CD4-positive, alpha-beta T cell treated with Interleukin-15 for 1 hour (primary cell): Measurements from ENCODE around the gene MYOZ1.
"Not testable (repeated sequence)": the region's sequence is repeated elsewhere in the genome, so short reads cannot be mapped to it uniquely, and the experiment has no call there.

ENCODE experiments used
- DNase-seq: peaks from one replicate; pipeline ENCODE4 v3.0.0-alpha.2; 2020

MYOZ1 gene, protein sequence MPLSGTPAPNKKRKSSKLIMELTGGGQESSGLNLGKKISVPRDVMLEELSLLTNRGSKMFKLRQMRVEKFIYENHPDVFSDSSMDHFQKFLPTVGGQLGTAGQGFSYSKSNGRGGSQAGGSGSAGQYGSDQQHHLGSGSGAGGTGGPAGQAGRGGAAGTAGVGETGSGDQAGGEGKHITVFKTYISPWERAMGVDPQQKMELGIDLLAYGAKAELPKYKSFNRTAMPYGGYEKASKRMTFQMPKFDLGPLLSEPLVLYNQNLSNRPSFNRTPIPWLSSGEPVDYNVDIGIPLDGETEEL

GRCh38 chr10:73641328-73642060, at the start of gene MYOZ1:
Gene MYOZ1 (minus strand): TSS chr10:73641474. CDS start chr10:73640017, 1,457 bp downstream.
- DNase-seq, result no peak

GRCh38 chr10:73690755-73691154, 49.5 kb upstream of the MYOZ1 start:
- not testable (repeated sequence) for DNase-seq

GRCh38 chr10:73689596-73689995, 48.3 kb upstream of the MYOZ1 start:
- DNase-seq, result not testable (repeated sequence)

- not testable (repeated sequence) for DNase-seq
Measured at GRCh38 chr10:73687641-73688040, 46.4 kb upstream of the MYOZ1 start.

DNA sequence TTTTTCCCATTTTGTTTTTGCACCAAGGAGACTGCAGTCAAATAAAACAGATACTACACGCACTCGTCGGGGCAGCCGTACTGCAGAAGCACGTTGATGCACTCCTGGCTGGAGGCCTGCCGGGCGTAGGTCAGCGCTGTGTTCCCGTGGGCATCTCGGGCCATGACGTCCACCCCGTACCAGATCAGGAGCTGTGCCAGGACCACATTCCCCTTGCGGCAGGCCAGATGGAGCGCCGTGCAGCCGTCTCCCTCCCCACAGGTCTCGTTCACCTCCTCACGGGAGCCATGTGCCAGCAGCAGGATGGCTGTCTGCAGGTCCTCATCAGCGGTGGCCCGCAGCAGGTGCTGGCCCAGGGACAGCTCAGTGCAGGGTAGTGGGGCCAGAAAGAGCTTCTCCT, 33.3 kb upstream of the MYOZ1 start:
- DNase-seq, result not testable (repeated sequence)

DNA sequence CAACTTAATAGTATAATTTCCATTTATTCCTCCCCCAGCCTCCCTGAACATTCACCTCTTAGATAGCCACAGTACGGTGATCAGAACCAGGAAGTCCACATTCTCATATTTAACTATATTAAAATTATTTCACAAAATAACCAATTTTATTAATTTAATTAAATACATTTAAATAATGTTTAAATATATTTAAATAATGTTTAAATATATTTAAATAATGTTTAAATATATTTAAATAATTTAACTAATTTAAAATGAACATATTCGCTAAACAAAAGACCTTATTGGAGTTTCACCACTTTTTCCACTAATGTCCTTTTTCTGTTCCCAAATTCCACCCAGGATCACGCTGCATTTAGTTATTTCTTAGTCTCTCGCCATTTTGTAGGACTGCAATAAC, 27.1 kb upstream of the MYOZ1 start:
- not testable (repeated sequence) for DNase-seq

- DNase-seq, result not testable (repeated sequence)
Measured at GRCh38 chr10:73666153-73666809, 25.0 kb upstream of the MYOZ1 start.

GRCh38 chr10:73665581-73665980, 24.3 kb upstream of the MYOZ1 start:
- DNase-seq, result not testable (repeated sequence)

- not testable (repeated sequence) for DNase-seq
Measured at GRCh38 chr10:73664156-73665040, 23.1 kb upstream of the MYOZ1 start.

DNA sequence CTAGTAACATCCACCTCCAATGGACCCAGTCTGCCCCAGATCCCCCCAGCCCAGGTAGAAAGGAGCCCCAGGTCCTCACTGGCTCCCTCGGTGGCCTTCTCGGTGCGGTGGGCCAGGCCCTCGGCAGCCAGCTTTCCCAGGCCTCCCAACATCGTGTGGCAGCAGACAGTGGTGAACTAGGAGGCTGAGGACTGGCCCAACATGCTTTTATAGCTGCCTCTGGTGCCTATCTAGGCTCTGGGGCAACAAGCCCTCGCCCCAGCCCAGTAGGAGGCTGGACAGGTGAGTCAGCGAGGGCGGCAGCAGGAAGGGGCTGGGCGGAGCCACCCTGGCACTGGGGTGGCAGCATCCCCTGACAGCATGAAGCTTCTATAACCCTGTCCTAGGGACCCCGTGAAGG, 22.3 kb upstream of the MYOZ1 start:
- not testable (repeated sequence) for DNase-seq

- DNase-seq, result not testable (repeated sequence)
Measured at GRCh38 chr10:73662705-73663104, 21.4 kb upstream of the MYOZ1 start.

GRCh38 chr10:73655990-73656298, 14.7 kb upstream of the MYOZ1 start, which contains the start of gene SYNPO2L:
Gene SYNPO2L (minus strand): TSS chr10:73656029. CDS start chr10:73655922, 107 bp downstream.
- no peak for DNase-seq

- DNase-seq, result no peak
Measured at GRCh38 chr10:73655257-73655989, 14.1 kb upstream of the MYOZ1 start.

DNA sequence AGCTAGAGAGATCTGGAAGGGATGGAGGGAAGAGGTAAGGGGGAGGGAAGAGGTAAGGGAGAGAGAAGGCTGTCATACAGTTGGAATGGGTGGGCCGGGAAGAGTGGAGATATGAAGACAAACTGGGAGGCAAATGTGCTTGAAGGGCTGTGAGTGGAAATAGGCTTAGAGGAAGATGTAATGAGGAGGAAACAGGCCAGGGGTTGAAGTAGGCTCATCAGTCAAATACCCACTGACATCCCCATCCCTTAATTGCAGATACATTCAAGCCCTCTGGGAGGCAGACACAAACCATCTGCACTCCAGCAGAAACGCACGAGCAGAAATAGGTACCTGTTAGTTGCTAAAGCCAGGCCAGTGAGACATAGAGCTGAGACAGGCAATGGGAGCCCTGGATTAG, 12.4 kb upstream of the MYOZ1 start:
- DNase-seq, result no peak

- DNase-seq, result no peak
Measured at GRCh38 chr10:73653195-73653594, 11.9 kb upstream of the MYOZ1 start.

- DNase-seq, result no peak
Measured at GRCh38 chr10:73650537-73651331, 9.5 kb upstream of the MYOZ1 start.

GRCh38 chr10:73649876-73650536, 8.7 kb upstream of the MYOZ1 start:
- no peak for DNase-seq

DNA sequence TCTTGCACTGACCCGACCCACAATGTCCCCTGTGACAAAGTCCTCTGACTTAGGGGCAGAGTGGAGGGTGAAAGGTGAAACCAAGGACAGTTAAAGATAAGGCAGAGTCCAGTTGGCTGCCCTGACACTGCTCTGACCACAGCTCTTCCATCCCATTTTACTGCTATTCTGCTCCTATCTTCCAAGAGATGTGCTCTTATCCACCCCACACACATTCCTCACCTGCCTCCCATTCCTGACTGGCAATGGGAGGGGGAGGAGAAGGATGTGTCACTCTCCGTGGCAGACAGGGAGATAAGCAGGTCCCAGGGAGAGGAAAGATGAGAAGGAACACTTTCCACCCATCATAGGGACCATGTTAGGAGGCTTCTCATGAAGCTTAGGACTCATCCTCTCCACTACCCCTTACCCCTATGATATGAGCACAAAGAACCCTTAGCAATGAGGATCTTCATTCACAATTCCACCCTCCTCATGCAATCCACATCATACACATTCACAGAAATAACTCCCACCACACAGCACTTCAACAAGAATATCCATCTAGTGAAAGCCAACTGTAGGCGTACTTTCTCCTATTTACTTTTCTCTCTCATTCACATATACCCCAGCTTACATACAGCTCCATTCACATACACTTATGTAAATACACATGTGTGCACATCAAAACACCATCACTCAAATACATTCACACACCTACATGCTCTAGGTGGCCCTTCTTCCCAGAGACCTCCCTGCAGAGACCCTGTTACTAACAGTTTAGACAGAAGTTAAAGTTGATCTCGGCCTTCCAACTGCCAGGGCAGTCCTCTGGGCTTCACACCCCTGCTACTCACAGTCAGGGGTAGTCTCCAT, 7.9 kb upstream of the MYOZ1 start:
- DNase-seq, result no peak

- DNase-seq, result no peak
Measured at GRCh38 chr10:73647875-73648651, 6.8 kb upstream of the MYOZ1 start.
